GM23248 (cell line): ENCODE data around the gene NMNAT1.

Experiments
- EZH2 ChIP-seq: fragments of 200-600 bp; sonication (generic); IDR thresholded peaks from 2 replicates; pipeline ENCODE4 v1.6.1; 2018; ENCODE audit warnings: antibody characterized with exemption, mild to moderate bottlenecking; ENCODE audit not compliant: insufficient read depth, poor library complexity, severe bottlenecking
- EZH2phosphoT487 ChIP-seq: fragments of 200-600 bp; sonication (generic); IDR thresholded peaks from 2 replicates; pipeline ENCODE4 v1.6.1; 2018; ENCODE audit warnings: antibody characterized with exemption, moderate library complexity, mild to moderate bottlenecking, low read depth; ENCODE audit not compliant: insufficient read depth

- no peak for TF ChIP-seq EZH2phosphoT487
- no peak for TF ChIP-seq EZH2
These were observed 806 bp upstream of the NMNAT1 start for GRCh38 chr1:9942399-9942938.
